ENCODE results near the gene TLCD3A.
"Not testable (repeated sequence)": the region's sequence is repeated elsewhere in the genome, so short reads cannot be mapped to it uniquely, and the experiment has no call there.

DNA sequence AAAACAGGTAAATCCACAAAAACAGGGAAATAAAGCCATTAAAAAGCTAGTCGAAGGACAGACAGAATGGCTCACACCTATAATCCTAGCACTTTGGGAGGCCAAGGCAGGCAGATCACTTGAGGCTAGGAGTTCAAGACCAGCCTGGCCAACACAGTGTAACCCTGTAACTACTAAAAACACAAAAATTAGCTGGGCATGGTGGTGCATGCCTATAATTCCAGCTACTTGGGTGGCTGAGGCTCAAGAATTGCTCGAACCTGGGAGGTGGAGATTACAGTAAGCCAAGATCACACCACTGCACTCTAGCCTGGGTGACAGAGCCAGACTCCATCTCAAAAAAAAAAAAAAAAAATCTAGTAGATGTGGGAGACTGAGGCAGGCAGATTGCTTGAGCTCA, 34.3 kb upstream of the TLCD3A start:
- not testable (repeated sequence) for TF ChIP-seq POLR2A (IDR thresholded peaks at IDR 0.05)
- TF ChIP-seq, protein P1, sequence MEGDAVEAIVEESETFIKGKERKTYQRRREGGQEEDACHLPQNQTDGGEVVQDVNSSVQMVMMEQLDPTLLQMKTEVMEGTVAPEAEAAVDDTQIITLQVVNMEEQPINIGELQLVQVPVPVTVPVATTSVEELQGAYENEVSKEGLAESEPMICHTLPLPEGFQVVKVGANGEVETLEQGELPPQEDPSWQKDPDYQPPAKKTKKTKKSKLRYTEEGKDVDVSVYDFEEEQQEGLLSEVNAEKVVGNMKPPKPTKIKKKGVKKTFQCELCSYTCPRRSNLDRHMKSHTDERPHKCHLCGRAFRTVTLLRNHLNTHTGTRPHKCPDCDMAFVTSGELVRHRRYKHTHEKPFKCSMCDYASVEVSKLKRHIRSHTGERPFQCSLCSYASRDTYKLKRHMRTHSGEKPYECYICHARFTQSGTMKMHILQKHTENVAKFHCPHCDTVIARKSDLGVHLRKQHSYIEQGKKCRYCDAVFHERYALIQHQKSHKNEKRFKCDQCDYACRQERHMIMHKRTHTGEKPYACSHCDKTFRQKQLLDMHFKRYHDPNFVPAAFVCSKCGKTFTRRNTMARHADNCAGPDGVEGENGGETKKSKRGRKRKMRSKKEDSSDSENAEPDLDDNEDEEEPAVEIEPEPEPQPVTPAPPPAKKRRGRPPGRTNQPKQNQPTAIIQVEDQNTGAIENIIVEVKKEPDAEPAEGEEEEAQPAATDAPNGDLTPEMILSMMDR (IDR thresholded peaks at IDR 0.05 in 4 of 5, conservative IDR thresholded peaks at IDR 0.05 in 1 of 5) = not testable (repeated sequence)

Measured in gastrocnemius medialis (tissue), 4 donors.